GM21529 (cell line): ENCODE results near the gene NACC2.

ENCODE experiments used
- ATAC-seq: cut with Tn5 transposase; IDR thresholded peaks from one replicate; pipeline ENCODE4 v1.9.1; 2021; ENCODE audit not compliant: unreplicated experiment

NACC2 gene

GRCh38 chr9:136131629-136132511 is 36.8 kb upstream of the NACC2 start:
- ATAC-seq = no peak

- ATAC-seq = no peak
These were observed 34.1 kb upstream of the NACC2 start for GRCh38 chr9:136129176-136129575.

GRCh38 chr9:136128436-136128835 is 33.3 kb upstream of the NACC2 start:
- no peak for ATAC-seq

GRCh38 chr9:136127313-136127712 is 32.2 kb upstream of the NACC2 start:
- ATAC-seq = no peak

GRCh38 chr9:136124976-136125692 is 30.0 kb upstream of the NACC2 start:
- ATAC-seq = no peak

GRCh38 chr9:136122425-136123383 is 27.6 kb upstream of the NACC2 start:
- ATAC-seq = no peak

- ATAC-seq = no peak
These were observed 26.7 kb upstream of the NACC2 start for GRCh38 chr9:136121801-136122200.

GRCh38 chr9:136120438-136120844 is 25.4 kb upstream of the NACC2 start:
- ATAC-seq = no peak

GRCh38 chr9:136119883-136120393 is 24.8 kb upstream of the NACC2 start:
- no peak for ATAC-seq

- ATAC-seq = peak; percentile 1
These were observed 24.2 kb upstream of the NACC2 start for GRCh38 chr9:136119061-136119882.

GRCh38 chr9:136118320-136119060 is 23.4 kb upstream of the NACC2 start, which contains the start of gene TMEM250:
Gene TMEM250 (minus strand): TSS chr9:136118875. CDS start chr9:136116900, 1,975 bp downstream.
- ATAC-seq = peak; percentile 72

- peak; percentile 10 for ATAC-seq
These were observed 22.8 kb upstream of the NACC2 start for GRCh38 chr9:136117916-136118319.

GRCh38 chr9:136117291-136117915 is 22.3 kb upstream of the NACC2 start:
- no peak for ATAC-seq

- no peak for ATAC-seq
These were observed 21.4 kb upstream of the NACC2 start for GRCh38 chr9:136116360-136117098.

GRCh38 chr9:136115641-136116359 is 20.7 kb upstream of the NACC2 start:
- ATAC-seq = no peak

GRCh38 chr9:136115206-136115605 is 20.1 kb upstream of the NACC2 start:
- no peak for ATAC-seq

- no peak for ATAC-seq
These were observed 19.5 kb upstream of the NACC2 start for GRCh38 chr9:136114610-136115009.
